PFSK-1 (cell line): ENCODE data around the gene AATF.

ENCODE experiments used
- FOXP2 ChIP-seq: optimal IDR thresholded peaks from 2 replicates; pipeline ENCODE3; 2011; ENCODE audit warnings: borderline replicate concordance, control low read depth, inconsistent platforms; ENCODE audit not compliant: insufficient read depth; ENCODE audit errors: extremely low read length, extremely low read depth
- POLR2AphosphoS5 ChIP-seq: IDR thresholded peaks from 2 replicates; pipeline ENCODE4 v1.6.1; 2012; ENCODE audit warnings: low read depth, mild to moderate bottlenecking, control low read depth, low read length, moderate library complexity
- REST ChIP-seq, 2 experiments: IDR thresholded peaks; 2 replicates each; pipeline versions ENCODE4 v1.6.1 to v1.8.0; 2011 to 2012; ENCODE audit warnings: low read depth in 2 of 2, low read length in 2 of 2, control low read depth in 1 of 2, inconsistent platforms in 1 of 2, mild to moderate bottlenecking in 1 of 2, moderate library complexity in 1 of 2; ENCODE audit not compliant: insufficient read depth in 1 of 2
- SIN3A ChIP-seq: IDR thresholded peaks from 2 replicates; pipeline ENCODE4 v1.6.1; 2012; ENCODE audit warnings: mild to moderate bottlenecking, low read length, moderate library complexity, borderline replicate concordance; ENCODE audit not compliant: insufficient read depth

GRCh38 chr17:37031493-37032083, 82.8 kb downstream of the AATF start:
- TF ChIP-seq POLR2AphosphoS5 (no peak), SIN3A (no peak), REST (IDR thresholded peaks at IDR 0.05; ENCODE audit: insufficient read depth in 1 of 2, low read depth in 2 of 2, low read length in 2 of 2) (no peak), FOXP2 (no peak)
